ENCODE measurements around the gene STARD7.

Gene STARD7

DNA sequence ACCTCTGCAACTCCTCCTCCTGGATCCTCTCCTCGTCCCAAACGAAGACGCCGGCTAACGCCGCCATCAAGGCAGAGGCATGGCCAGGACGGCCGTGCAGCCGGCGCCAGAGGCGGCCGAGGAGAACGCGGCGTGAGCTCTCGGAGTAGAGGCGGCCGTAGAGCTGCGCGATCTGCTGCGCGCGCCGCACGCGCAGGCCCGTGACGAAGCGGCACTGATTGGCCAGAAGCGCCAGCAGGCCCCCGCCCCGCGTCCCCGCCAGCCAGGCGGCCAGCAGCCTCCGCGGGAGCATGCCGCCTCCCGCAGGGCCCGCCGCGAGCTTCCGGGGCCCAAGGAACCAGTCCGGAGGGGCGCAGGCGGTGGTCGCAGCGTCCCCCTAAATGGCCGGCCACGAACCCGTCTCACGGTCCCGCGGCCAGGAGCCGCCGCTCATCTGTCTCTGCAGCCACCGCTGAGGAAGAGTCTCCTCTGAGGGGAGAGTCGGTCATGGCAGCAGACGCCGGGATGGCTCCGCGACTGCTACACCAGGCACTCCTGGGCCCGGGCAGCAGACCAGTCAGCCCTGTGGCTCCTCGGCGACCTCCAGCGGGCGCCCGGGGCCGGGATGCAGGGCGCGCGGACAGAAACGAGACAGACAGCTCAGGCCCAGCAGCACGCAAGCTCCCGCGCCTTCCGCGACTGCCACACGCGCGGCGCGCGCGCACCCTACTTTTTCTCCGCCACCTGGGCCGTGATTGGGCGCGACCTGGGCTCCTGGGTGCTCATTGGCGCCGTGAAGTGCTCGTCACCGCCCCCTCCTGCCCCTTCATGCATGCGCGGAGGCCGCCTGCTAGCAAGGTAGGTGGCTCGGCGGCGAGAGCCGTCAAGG, at the start of gene STARD7 (continued):
- TF ChIP-seq, protein P1, sequence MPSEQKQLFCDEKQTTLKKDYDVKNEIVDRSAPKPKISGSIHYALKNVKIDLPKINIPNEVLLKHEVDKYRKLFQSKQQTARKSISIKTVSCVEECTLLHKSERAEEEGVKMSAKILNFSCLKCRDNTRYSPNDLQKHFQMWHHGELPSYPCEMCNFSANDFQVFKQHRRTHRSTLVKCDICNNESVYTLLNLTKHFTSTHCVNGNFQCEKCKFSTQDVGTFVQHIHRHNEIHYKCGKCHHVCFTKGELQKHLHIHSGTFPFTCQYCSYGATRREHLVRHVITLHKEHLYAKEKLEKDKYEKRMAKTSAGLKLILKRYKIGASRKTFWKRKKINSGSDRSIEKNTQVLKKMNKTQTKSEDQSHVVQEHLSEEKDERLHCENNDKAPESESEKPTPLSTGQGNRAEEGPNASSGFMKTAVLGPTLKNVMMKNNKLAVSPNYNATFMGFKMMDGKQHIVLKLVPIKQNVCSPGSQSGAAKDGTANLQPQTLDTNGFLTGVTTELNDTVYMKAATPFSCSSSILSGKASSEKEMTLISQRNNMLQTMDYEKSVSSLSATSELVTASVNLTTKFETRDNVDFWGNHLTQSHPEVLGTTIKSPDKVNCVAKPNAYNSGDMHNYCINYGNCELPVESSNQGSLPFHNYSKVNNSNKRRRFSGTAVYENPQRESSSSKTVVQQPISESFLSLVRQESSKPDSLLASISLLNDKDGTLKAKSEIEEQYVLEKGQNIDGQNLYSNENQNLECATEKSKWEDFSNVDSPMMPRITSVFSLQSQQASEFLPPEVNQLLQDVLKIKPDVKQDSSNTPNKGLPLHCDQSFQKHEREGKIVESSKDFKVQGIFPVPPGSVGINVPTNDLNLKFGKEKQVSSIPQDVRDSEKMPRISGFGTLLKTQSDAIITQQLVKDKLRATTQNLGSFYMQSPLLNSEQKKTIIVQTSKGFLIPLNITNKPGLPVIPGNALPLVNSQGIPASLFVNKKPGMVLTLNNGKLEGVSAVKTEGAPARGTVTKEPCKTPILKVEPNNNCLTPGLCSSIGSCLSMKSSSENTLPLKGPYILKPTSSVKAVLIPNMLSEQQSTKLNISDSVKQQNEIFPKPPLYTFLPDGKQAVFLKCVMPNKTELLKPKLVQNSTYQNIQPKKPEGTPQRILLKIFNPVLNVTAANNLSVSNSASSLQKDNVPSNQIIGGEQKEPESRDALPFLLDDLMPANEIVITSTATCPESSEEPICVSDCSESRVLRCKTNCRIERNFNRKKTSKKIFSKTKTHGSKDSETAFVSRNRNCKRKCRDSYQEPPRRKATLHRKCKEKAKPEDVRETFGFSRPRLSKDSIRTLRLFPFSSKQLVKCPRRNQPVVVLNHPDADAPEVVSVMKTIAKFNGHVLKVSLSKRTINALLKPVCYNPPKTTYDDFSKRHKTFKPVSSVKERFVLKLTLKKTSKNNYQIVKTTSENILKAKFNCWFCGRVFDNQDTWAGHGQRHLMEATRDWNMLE (tag by site-specific recombination; conservative IDR thresholded peaks at IDR 0.05; ENCODE audit: low read depth) = no peak
- TF ChIP-seq, protein P2, sequence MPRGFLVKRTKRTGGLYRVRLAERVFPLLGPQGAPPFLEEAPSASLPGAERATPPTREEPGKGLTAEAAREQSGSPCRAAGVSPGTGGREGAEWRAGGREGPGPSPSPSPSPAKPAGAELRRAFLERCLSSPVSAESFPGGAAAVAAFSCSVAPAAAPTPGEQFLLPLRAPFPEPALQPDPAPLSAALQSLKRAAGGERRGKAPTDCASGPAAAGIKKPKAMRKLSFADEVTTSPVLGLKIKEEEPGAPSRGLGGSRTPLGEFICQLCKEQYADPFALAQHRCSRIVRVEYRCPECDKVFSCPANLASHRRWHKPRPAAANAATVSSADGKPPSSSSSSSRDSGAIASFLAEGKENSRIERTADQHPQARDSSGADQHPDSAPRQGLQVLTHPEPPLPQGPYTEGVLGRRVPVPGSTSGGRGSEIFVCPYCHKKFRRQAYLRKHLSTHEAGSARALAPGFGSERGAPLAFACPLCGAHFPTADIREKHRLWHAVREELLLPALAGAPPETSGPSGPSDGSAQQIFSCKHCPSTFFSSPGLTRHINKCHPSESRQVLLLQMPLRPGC (tag by site-specific recombination; IDR thresholded peaks at IDR 0.05) = peak; percentile 51
- peak; percentile 50; the same call in 1 of the 2 replicates for TF ChIP-seq OSR2 (tag by site-specific recombination; IDR thresholded peaks at IDR 0.05)
- TF ChIP-seq ZNF404 (tag by site-specific recombination; IDR thresholded peaks at IDR 0.05) = no peak
- TF ChIP-seq, protein P3, sequence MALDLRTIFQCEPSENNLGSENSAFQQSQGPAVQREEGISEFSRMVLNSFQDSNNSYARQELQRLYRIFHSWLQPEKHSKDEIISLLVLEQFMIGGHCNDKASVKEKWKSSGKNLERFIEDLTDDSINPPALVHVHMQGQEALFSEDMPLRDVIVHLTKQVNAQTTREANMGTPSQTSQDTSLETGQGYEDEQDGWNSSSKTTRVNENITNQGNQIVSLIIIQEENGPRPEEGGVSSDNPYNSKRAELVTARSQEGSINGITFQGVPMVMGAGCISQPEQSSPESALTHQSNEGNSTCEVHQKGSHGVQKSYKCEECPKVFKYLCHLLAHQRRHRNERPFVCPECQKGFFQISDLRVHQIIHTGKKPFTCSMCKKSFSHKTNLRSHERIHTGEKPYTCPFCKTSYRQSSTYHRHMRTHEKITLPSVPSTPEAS (tag by site-specific recombination; IDR thresholded peaks at IDR 0.05) = peak; percentile 16; the same call in 1 of the 2 replicates
- no peak for TF ChIP-seq ZNF274 (IDR thresholded peaks at IDR 0.05; ENCODE audit: low read length)
- TF ChIP-seq ZNF274 (tag by site-specific recombination; IDR thresholded peaks at IDR 0.05; ENCODE audit: borderline replicate concordance) = no peak
- TF ChIP-seq, protein P4, sequence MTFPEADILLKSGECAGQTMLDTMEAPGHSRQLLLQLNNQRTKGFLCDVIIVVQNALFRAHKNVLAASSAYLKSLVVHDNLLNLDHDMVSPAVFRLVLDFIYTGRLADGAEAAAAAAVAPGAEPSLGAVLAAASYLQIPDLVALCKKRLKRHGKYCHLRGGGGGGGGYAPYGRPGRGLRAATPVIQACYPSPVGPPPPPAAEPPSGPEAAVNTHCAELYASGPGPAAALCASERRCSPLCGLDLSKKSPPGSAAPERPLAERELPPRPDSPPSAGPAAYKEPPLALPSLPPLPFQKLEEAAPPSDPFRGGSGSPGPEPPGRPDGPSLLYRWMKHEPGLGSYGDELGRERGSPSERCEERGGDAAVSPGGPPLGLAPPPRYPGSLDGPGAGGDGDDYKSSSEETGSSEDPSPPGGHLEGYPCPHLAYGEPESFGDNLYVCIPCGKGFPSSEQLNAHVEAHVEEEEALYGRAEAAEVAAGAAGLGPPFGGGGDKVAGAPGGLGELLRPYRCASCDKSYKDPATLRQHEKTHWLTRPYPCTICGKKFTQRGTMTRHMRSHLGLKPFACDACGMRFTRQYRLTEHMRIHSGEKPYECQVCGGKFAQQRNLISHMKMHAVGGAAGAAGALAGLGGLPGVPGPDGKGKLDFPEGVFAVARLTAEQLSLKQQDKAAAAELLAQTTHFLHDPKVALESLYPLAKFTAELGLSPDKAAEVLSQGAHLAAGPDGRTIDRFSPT (tag by site-specific recombination; IDR thresholded peaks at IDR 0.05) = peak; percentile 61
- peak; percentile 38; the same call in 1 of the 2 replicates for TF ChIP-seq ZNF629 (tag by site-specific recombination; IDR thresholded peaks at IDR 0.05)
- TF ChIP-seq, protein P5, sequence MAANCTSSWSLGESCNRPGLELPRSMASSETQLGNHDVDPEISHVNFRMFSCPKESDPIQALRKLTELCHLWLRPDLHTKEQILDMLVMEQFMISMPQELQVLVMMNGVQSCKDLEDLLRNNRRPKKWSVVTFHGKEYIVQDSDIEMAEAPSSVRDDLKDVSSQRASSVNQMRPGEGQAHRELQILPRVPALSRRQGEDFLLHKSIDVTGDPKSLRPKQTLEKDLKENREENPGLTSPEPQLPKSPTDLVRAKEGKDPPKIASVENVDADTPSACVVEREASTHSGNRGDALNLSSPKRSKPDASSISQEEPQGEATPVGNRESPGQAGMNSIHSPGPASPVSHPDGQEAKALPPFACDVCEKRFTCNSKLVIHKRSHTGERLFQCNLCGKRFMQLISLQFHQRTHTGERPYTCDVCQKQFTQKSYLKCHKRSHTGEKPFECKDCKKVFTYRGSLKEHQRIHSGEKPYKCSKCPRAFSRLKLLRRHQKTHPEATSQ (tag by site-specific recombination; IDR thresholded peaks at IDR 0.05) = no peak
- no peak for TF ChIP-seq ZFP3 (tag by site-specific recombination; IDR thresholded peaks at IDR 0.05; ENCODE audit: low read depth)
- TF ChIP-seq ZNF792 (tag by site-specific recombination; IDR thresholded peaks at IDR 0.05) = no peak
- TF ChIP-seq, protein P6, sequence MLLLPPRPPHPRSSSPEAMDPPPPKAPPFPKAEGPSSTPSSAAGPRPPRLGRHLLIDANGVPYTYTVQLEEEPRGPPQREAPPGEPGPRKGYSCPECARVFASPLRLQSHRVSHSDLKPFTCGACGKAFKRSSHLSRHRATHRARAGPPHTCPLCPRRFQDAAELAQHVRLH (tag by site-specific recombination; IDR thresholded peaks at IDR 0.05) = no peak
- TF ChIP-seq ZNF174 (tag by site-specific recombination; IDR thresholded peaks at IDR 0.05) = no peak
- TF ChIP-seq ZBTB21 (tag by site-specific recombination; IDR thresholded peaks at IDR 0.05) = no peak
- peak; percentile 79 for TF ChIP-seq SP3 (tag by site-specific recombination; IDR thresholded peaks at IDR 0.05)
- TF ChIP-seq, protein P7, sequence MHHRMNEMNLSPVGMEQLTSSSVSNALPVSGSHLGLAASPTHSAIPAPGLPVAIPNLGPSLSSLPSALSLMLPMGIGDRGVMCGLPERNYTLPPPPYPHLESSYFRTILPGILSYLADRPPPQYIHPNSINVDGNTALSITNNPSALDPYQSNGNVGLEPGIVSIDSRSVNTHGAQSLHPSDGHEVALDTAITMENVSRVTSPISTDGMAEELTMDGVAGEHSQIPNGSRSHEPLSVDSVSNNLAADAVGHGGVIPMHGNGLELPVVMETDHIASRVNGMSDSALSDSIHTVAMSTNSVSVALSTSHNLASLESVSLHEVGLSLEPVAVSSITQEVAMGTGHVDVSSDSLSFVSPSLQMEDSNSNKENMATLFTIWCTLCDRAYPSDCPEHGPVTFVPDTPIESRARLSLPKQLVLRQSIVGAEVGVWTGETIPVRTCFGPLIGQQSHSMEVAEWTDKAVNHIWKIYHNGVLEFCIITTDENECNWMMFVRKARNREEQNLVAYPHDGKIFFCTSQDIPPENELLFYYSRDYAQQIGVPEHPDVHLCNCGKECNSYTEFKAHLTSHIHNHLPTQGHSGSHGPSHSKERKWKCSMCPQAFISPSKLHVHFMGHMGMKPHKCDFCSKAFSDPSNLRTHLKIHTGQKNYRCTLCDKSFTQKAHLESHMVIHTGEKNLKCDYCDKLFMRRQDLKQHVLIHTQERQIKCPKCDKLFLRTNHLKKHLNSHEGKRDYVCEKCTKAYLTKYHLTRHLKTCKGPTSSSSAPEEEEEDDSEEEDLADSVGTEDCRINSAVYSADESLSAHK (tag by site-specific recombination; IDR thresholded peaks at IDR 0.05) = no peak
- TF ChIP-seq, protein P8, sequence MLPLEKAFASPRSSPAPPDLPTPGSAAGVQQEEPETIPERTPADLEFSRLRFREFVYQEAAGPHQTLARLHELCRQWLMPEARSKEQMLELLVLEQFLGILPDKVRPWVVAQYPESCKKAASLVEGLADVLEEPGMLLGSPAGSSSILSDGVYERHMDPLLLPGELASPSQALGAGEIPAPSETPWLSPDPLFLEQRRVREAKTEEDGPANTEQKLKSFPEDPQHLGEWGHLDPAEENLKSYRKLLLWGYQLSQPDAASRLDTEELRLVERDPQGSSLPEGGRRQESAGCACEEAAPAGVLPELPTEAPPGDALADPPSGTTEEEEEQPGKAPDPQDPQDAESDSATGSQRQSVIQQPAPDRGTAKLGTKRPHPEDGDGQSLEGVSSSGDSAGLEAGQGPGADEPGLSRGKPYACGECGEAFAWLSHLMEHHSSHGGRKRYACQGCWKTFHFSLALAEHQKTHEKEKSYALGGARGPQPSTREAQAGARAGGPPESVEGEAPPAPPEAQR (tag by site-specific recombination; IDR thresholded peaks at IDR 0.05) = no peak
- peak; percentile 80 for TF ChIP-seq ZNF423 (tag by site-specific recombination; IDR thresholded peaks at IDR 0.05)
- no peak; the same call in none of the 2 replicates for TF ChIP-seq ZNF600 (tag by site-specific recombination; IDR thresholded peaks at IDR 0.05)
- TF ChIP-seq ZNF837 (tag by site-specific recombination; IDR thresholded peaks at IDR 0.05) = no peak
- no peak for TF ChIP-seq ZNF16 (tag by site-specific recombination; IDR thresholded peaks at IDR 0.05; ENCODE audit: low read depth)
- TF ChIP-seq ZNF843 (tag by site-specific recombination; IDR thresholded peaks at IDR 0.05) = 0 out of 2 replicates have a peak, but pooled peaks have one; percentile 14

Data from HEK293 (cell line).